Activated naive CD8-positive, alpha-beta T cell treated with anti-CD3 and anti-CD28 coated beads, Interleukin-2, amount 50 U/mL, for 16 hours (primary cell): ENCODE measurements around the gene CYP24A1.

Source experiments
- DNase-seq: peaks from one replicate; pipeline ENCODE4 v3.0.0-alpha.2; 2020; ENCODE audit warnings: low read depth, low spot score

The CYP24A1 gene

DNA sequence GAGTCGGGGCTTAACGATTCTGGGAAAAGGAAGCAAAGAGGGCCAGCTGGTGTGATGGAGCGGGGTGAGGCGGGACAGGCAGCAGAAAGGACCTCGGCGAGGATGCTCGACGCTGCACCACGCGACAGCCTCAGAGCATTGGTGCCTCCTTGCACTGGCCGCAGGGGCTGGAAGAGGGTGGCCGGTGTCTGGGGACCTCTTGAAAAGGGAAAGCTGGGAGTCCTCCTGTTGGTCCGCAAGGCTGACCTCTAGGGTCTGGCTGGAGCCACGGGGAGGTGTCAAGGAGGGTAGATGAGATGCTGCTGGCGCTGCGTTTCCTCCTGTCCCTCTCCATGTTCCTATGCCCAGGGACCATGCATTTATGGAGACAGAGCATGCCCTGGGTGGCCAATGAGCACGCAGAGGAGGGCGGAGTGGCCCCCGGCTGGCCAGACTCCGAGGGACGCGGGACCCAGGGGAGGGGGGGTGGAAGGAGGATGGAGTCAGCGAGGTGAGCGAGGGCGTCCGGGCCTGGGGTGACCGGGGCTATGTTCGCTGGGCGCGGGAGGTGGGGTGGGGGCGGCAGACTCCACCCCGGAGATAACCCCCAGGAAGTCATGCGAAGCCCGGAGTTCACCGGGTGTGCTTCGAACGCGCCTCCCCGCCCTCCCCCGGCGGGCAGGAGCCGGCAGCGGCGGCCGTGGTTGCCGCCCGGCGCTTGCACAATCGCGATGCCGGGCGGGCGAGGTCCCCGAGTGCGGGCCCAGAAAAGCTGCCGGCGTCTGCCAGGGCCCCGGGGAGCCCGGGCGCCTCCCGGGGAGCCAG, at the start of gene CYP24A1:
Gene CYP24A1, minus strand, starts transcription at position 334 of the 804 bp plus-strand sequence. CDS start 407 bp downstream, outside the sequence.
- DNase-seq: no peak

DNA sequence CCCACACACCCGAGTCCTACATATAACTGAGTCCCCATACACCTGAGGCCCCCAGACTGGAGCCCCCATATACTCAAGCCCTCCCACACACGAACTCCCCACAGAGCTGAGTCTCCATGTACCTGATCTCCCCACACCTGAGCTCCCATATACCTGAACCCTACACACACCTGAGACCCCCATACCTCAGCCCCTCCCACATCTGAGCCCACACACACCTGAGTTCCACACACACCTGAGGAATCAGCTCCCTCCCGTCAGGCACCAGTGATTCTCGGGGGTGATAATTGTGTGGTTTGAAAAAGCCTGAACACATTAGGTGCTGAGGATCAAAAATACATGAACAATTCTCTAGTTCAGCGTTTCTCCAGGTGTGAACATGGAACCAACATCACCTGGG, 49.5 kb upstream of the CYP24A1 start:
- DNase-seq: no peak

DNA sequence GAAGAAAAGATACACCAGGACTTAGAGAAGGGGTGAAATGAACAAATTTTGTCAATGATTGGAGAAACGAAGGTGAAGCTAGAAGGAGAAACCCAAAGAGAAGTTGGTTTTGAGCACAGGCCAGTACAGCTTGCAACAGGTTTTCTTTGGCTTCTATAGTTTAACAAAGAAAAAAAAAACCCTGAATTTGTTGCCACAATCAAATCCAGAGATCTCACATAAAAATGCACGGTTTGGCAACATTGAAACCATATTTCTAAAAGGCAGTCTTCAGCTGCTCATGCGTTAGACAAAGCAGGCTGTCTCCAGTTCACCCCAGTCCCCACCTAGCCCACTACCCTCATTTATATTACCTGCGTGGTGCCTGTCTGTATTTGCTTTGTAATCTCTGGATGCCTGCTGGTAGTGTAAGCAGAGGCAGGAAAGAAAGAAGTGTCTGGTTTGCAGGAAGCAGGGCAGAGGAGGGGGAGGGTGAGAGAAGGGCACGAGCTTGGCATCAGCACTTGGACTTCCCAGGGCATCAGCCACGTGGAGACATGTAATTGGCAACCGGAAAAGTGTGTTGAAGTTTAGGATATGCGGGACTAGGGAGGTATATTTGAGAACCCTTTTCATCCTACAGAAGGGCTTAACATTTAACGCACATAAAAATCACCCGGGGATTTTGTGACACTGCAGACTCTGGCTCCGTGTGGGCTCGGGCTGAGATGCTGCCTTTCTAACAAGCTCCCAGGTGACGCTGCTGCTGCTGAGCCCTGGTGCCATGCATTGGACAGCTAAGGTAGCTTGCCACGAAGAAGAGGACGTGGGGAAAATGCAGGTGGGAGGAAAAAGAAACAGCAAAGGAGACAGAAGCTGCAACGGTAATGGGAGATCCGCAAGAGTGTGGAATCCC, 48.5 kb upstream of the CYP24A1 start:
- DNase-seq: no peak

DNA sequence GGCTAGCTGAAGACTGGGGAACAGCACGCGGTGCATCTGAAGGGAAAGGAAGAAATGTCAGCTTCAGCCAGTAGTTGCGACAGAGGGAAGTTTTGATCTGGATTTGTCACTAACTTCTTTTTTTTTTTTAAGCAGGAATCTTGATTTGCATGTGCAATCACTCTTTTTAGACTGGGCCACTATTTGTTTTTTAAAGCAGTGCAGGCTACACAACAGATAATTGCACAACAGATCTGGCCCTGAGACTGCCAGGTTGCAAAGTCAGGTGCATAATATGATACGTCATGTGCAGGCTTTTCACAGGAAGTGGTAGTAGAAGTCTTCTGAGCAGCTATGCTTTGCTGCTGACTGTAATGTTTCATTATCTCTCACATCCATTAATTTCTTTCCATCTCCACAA, 47.6 kb upstream of the CYP24A1 start:
- no peak for DNase-seq

DNA sequence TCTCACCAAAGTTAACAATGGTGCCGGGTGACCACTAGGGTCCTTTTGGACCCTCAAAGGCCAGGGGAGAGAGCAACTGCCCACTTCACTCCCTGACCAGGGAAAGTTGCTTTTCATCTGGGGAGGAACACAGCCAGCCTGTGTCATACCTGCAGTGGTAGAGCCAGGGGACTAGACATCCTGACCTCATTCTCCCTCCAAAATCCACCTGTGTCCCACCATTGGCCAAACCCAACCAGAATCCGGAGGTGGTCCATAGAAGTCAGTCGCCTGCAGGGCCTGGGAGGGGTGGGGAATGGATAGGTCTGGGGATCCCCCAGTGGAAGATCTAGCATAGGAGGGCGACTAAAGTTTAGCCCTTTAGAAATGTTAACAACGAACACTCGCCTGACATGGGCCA, 46.9 kb upstream of the CYP24A1 start:
- DNase-seq: no peak

DNA sequence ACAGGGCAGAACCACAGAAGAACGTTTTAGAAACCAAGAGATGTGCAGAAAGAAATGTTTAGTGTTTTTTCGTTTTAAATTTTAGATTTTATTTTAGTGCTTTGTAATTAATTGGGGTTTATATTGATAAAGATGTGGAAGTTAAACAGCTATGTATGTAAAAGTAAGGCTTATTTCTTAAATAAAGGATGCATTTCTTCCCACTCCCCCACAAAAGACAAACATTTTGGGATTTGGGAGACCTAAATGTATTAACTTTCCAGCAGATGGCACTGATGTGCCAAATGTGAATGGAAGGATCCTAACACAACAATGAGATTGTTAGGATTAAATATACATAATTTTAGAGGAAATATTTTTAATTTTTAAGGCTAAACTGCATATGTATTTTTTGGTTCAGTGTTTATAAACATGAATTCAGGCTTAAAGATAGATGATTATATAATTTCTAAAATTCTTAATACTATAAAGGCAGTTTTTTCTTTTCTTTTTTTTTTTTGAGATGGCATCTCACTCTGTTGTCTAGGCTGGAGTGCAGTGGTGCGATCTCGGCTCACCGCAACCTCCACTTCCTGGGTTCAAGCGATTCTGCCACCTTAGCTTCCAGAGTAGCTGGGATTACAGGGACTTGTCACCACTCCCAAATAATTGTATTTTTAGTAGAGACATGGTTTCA, 46.1 kb upstream of the CYP24A1 start:
- no peak for DNase-seq

DNA sequence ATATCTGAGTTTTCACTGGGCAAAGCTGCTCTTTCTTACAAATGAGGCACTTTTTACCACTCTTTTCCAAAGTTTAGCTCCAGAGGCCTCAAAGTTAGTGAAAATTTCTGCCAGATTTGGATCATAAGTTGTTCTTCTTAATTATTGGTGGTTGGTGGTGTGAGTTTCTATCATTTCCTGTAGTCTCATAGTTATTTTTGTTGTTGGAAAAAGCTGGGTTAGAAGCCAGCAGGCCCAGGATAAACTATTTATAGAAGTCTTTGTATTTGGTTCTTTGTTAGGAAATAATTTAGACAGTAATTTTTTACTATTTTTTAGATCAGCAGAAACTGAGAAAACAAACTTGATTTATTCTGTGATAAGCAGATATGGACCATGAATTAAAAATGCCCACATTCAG, 44.7 kb upstream of the CYP24A1 start:
- no peak for DNase-seq

DNA sequence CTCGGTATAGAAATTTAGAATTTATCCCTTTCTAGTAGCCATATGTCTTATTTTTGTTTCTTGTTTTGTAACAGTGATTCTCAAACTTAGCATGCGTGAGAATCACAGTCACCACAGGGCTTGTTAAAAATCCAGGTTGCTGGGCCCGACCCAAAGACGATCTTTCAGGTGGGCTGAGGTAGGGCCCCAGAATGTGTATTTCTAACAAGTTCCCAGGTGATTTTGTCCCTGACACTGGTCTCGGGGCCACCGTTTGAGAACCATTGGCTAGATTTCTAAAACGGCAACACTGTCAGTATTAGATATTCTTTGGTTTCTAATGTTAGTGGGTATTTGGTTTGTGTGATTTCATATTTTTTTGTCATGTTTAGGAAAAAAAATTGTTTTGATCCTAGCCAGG, 44.0 kb upstream of the CYP24A1 start:
- DNase-seq: no peak

DNA sequence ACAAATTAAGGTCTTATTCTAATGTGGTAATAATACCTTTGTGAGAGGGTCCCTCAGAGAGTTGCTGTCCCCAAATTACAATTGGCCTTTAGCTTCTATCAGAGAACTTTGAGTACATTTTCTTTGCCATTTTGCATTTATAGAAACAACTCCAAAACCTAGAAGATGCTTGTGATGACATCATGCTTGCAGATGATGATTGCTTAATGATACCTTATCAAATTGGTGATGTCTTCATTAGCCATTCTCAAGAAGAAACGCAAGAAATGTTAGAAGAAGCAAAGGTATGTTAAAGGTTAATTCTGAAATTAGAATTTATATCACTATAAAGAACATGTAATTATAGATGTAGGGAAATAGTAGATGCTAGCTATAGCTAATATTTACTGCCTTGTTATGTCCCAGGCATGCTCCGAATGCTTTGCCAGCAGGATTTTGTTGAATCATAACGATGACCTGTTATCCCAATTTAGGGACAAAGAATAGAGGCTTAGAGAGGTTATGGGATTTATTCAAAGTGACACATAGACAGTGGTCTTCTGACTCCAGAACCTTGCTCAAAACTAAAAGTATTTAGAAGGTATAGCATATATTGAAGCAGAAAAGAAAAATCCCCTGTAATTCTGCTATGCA, 41.5 kb upstream of the CYP24A1 start:
- DNase-seq: no peak

DNA sequence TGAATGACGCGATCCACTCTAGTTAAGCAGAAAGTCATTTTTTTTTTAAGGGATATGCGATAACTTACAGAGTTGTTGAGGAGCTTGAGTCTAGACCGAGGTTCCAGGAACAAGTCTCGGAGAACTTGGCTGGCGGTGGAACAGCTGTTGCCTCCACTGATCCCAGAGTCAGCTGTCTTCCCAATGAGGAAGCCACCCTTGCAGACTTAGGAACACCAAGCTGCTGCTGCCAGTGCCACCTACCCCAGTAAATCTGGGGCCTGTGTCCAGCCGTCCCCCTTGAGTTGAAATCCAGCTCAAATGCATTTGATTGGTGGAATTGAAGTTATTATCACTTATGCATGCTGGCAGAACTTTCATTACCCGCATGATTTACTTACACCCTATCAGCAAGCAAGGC, 40.8 kb upstream of the CYP24A1 start:
- no peak for DNase-seq

DNA sequence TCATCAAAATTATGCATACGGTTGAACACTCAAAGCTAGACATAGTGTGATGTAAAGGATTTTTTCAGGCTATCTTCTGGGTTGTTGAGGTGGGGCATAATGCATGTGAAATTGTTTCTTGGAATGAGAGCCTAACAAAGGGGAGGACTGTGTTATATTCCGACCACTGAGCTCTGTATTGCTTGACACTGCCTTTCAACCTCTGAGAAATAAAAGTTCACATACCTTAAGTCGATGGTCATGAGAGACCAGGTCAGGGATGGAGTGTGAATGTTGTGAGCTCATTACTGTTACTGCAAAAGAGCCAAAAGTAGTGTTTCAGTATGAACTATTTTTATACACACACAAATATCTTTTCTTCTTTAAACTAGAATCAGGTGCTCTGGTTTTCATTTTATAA, 39.1 kb upstream of the CYP24A1 start:
- no peak for DNase-seq

DNA sequence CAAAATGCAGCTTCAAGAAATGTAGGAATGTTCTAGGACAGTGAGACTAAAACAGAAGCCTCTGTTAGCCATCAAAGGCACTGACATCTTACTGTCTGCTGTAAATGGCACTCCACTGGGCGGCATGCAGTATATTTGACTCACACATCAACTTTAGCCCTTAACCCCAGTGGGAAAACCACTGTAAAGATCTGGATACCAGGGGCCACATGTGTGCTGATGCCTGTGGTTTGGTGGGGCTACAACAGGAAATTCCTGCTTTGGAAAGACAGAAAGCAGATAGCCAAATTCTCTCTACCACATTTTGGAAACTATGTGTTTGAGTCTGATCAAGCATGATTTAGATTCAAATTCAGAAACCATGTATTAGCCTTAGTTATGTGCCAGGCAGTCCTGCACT, 38.4 kb upstream of the CYP24A1 start:
- no peak for DNase-seq

DNA sequence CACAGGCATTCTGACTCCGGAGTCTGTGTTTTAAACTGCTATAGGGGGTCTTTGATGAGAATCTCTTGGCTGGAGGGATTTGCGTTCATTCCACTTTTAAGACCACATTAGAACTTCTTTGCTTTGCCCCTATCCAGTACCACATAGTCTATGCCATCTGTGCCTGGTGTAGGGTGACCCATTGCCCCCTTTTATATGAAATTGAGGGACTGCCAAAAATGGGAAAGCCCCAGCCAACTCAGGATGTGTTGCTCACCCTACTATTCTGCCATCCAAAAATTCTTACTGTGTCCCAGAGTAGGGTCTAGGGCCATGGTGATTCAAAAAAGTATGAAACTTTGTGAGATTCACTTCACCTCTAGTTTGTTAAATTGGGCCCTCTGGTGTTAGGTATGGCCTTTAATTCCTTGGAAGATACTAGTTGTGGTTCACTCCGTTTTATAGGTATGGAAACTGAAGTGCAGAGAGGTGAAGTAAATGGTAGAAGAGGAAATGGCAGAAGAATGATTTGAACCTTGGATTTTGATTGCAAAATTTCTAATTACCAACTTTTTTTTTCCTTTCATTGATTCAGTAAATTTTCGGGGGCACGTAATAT, 35.5 kb upstream of the CYP24A1 start:
- no peak for DNase-seq

DNA sequence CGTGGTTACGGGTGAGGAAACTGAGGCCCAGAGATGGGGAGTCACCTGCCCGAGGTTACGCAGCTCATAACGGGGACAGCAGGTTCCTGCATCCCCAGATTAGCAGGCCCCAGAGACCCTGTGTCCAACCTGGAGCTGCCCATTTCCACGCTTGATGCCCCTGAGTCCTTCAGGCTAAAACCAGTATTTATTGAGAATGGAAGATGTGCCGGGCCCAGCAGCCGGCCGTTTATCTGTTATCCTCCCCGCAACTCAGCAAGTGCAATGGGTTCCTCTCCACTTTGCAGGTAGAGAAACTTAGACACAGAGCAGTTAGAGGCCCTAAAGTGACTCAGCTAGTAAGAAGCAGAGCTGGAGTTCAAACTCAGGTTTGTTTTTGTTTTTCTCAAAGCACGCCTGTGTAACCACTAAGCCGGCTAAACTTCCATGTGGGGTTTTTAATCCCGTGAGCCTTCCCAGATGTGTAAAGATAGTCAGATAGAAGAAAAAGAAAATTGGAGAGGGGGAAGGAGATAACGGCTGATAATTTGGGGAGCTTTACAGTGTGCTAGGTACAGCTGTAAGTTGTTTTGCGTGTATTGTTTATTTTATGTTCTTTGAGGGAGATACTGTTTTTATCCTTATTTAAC, 34.9 kb upstream of the CYP24A1 start:
- DNase-seq: no peak

DNA sequence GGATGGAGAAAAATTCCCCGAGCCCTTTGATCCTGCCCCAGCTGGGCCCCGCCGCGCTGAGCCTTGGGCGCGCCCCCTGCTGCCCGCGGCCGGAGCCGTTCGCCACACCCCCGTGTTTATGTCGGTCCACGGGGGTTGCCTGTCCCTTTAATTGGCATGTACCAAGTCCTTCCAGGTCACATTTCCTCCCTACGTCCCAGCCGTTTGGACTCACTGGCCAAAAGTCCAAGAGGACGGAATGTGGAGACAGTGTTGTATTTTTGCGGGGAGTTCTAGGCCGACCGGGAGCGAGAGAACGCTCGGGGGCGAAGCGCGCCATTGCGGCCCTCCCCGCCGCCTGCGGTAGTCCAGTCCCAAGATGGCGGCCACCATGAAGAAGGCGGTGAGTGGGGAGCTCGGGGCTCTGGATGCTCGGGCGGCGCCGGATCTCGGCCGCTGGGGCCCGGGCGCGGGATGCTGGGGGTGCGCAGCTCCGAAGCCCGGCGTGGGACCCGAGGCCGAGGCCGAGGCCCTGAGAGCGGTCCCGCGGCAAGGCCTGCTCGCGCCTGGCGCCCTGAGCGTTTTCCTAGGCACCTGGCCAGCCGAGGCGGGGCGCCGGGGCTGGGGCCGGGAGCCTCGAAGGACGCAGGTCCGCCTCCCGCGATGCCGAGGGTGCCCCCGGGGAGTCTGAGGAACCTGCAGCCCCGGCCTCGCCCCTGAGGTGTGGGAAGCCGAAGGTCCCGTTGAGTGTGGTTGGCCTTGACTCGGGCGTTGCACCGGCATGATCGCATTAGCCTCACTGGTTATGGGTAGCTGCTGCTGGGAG, 34.2 kb upstream of the CYP24A1 start, which contains the start of gene PFDN4:
Gene PFDN4, plus strand, starts transcription at position 345 of the 805 bp plus-strand sequence. Its CDS starts 14 bp downstream, at position 359.
- peak; percentile 59 for DNase-seq

DNA sequence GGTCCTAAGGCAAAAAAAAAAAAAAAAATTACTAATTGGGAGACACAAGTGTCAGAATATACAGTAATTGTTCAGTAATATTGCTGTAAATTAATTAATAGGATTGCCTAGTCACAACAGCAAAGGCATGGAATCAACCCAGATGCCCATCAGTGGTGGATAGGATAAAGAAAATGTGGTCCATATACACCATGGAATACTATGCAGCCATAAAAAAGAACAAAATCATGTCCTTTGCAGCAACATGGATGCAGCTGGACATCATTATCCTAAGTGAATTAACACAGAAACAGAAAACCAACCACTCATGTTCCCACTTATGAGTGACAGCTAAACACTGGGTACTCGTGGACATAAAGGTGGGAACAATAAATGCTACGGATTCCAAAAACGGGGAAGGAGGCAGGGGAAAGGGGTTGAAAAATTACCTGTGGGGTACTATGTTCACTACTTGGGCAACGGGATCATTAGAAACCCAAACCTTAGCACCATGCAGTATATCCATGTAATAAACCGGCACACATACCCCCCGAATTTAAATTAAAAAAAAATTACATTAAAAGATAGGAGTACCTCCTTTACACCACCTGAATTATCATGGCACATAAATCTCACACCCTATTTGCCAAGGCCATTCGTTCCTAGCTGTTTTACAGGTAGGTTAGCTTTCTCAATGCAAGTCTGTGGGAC, 33.4 kb upstream of the CYP24A1 start:
- DNase-seq: no peak

DNA sequence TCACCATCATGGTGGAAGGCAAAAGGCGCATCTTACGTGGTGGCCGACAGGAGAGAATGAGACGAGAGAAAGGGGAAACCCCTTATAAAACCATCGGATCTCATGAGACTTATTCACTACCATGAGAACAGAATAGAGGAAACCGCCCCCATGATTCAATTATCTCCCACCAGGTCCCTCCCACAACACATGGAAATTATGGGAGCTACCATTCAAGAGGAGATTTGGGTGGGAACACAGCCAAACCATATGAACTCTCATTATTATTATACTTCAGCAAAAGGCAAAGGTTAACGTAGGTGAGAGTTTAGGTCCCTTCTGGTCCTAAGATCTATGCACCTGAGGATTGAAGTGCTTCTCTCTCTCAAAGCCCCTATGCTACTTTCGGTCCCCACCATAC, 31.7 kb upstream of the CYP24A1 start:
- DNase-seq: no peak

DNA sequence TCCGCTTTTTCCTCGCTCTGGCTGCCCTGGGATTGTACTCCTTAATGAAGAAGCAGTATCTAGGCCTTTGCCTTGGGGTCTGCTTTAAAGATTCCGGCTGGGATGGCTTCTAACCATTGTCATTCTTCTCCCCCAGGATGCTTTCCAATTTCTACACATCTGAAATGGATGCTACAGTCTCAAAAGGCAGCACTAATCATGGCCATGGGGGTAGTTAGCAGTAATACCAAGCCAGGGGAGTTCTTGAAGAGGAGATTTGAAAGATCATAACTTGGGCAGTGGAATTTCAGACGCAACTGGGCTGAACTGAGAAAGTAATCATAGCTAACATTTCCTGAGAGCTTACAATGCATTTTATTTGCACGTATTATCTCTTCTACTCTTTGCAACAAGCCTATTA, 30.7 kb upstream of the CYP24A1 start:
- DNase-seq: no peak

DNA sequence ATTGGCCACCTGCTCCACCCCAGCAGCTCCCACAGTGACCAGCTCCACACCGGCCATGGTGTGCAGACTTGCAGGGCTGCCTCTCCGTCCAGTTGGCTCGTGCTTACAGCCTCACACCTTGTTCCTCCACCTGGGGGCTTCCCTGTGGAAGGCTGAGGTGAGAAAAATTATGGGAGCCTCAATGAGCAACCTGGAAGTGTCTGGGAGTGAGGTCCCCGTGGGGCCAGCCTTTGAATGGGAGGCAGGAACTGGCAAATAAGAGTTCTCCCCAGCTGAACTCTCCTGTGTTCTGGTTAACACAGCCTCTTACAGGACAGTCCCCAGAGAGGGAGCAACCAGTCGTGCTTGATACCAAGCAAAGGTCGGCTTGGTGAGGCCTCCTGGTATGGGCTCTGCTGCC, 30.3 kb upstream of the CYP24A1 start:
- no peak for DNase-seq
